Activated gamma-delta T cell treated with Interleukin-2 at 50 U/mL for 16 hours (primary cell): ENCODE results near the gene SMCR8.
"Not testable (repeated sequence)": the region's sequence is repeated elsewhere in the genome, so short reads cannot be mapped to it uniquely, and the experiment has no call there.

Source experiments
- DNase-seq: peaks from one replicate; pipeline ENCODE4 v3.0.0-alpha.2; 2020

SMCR8 gene

DNA sequence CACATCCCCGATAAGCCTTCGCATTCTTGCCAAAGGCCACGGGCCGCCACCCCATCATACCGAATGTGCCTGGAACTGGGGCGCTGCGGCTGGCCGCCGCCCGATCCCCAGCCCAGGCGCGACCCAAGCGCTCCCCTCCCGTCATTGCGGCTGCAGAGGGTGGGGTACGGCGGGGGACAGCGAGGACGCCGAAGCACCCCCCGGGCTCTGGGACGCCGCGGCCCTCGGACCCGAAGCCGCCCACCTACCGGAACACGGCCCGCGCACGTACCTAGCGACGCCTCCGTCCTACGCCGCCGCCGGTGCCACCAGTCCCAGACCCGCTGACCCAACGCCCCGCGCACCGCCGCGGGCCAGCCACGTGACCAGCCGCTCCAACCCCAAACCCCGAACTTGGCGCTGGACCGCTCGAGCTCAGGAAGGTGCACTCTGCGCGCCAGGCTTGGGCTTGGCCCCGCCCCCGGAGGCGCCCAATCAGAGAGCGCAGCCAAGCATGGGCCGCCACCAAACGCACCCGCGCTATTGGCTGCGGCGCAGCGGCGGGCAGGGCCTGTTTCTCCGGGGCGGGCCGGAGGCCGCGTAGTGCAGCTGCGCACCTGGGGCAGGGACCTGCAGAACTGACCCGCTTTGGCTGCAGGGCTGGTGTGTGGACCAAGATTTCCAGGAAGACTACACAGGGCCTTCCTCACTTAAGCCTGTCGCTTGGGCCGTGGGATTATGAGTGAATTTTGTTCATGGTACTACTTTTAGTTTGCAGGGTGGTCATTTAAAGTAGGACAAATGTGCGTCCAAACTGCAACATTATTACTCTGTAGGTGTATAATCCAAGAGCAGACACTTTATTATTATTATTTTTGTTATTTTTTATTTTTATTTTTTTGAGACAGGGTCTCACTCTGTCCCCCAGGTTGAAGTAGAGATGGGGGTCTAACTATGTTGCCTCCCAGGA is 48.3 kb downstream of the SMCR8 start, which contains the start of gene SHMT1:
TSS of gene SHMT1 (minus strand) at position 450 of the 949 bp plus-strand sequence. CDS start 7,569 bp downstream, outside the sequence.
- peak; percentile 88 for DNase-seq

DNA sequence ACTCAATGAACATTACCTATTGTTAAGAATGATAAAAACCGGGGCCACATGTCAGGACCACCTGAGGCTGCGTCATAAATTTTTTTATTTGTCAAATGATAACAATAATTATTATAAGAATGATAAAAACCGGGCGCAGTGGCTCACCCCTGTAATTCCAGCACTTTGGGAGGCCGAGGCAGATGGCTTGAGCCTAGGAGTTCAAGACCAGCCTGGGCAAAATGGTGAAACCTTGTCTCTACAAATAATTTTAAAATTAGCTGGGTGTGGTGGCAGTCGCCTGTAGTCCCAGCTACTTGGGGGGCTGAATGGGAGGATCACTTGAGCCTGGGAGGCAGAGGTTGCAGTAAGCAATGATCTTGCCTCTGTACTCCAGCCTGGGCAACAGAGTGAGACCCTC is 49.1 kb downstream of the SMCR8 start:
- no peak for DNase-seq

DNA sequence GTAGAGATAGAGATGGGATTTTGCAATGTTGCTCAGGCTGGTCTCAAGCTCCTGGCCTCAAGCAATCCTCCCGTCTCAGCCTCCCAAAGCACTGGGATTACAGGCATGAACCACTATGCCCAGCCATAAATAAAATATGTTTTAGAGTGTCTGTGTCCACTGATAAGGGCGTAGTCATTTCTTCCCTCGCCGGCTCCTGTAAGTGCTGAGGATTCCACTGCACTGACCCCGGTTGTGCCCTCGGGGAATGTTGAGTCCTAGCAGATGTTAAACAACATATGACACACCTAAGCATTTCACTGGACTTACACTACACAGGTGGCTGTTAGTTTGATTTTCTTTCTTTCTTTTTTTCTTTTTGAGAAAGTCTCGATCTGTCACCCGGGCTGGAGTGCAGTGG is 53.9 kb downstream of the SMCR8 start:
- no peak for DNase-seq

DNA sequence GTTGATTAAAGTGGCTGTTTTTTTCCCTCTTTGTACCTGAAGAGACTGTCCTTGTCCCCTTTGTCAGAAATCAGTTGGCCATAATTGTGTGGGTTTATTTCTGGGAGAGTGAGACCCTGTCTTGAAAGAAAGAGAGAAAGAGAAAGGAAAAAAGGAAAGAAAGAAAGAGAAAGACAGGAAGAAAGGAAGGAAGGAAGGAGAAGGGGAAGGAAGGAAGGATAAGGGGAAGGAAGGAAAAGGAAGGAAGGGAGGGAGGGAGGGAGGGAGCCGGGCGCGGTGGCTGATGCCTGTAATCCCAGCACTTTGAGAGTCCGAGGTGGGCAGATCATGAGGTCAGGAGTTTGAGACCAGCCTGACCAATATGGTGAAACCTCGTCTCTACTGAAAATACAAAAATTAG is 55.7 kb downstream of the SMCR8 start:
- no peak for DNase-seq

DNA sequence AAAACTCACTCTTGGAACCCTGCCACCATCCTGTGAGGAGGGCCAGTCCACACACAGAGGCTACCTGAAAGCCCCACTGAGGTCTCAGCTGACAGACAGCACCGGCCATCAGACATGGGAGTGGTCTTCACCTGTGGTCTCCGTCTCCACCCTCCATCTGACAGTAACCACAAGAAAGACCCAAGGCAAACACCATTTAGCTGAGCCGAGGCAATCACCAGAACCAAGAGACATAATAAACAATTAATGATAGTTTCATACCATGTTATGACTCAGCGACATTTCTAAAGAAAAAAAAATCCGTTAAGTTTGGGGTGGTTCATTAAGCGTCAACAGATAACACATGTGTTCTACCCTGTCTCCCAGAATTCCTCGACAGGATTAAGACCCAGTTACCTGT is 56.4 kb downstream of the SMCR8 start:
- DNase-seq, result no peak

DNA sequence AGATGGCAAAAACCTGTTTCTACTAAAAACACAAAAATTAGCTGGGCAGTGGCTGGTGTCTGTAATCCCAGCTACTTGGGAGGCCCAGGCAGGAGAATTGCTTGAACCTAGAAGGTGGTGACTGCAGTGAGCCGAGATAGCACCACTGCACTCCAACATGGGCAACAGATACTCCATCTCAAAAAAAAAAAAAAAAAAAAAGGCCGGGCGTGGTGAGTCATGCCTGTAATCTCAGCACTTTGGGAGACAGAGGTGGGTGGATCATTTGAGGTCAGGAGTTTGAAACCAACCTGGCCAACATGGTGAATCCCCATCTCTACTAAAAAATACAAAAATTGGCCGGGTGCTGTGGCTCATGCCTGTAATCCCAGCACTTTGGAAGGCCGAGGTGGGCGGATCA is 58.1 kb downstream of the SMCR8 start:
- DNase-seq, result not testable (repeated sequence)

DNA sequence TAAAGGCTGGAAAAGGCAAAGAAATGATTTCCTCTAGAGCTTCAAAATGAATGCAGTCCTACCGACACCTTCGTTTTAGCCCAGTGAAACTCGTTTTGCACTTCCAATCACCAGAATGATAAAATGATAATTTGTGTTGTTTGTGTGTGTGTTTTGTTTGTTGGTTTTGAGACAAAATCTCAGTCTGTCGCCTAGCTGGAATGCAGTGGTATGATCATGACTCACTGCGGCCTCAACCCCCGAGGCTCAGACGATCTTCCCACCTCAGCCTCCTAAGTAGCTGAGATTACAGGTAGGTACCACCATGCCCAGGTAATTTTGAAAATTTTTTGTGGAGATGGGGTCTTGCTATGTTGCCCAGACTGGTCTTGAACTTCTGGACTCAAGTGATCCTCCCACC is 59.1 kb downstream of the SMCR8 start:
- DNase-seq, result no peak
